ENCODE data around the gene HYLS1. TPM values are rescaled to one million over a fixed set of nuclear protein-coding genes. Genes with fewer than 3 reads are reported as not detected.

HYLS1 gene
- total and polyA plus RNA-seq, 10 of the 15 experiments (the other 5 are each of a cell fraction or from before 2014, with no cell fraction given), result 11.7 to 35.1 (median 17.6) TPM

DNA sequence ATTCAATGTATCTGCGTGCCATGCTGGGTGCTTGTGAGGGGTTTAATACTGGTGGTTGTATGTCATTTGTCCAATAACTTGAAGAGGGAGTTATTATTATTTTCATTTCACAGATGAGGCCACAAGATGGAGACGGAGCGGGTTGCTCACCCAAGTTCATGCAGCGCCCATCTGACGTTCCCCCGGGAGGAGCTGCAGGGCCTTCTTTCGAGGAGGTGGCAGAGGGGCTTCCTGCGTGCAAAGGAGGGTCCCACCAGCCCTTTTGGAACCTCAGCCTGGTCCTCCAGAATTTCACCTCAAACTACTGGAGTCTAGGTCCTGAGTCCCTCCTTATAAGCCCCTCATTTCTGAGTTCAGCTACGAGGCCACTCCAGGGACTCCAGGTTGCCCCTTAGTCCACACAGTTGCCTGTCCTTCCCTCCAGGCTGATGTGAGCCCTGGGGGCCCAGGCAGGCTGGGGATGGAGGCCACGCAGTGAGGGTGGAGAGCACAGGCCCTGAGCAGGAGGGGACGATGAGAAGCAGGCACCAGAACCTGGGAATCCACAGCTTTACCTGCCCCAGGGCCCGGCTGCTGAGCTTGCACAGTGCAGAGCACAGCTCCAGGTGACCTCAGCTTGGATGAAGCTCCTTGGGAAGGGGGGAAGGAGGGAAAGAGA is 55.4 kb downstream of the HYLS1 start:
- Histone ChIP-seq H4K20me1 (ENCODE audit: control insufficient read depth, insufficient read depth) (no peaks in the 10 kb centered on the region), H3K4me3 (no peak overlapping the region), H3K36me3 (ENCODE audit: control insufficient read depth in 2 of 2, insufficient read depth in 2 of 2, low read length in 1 of 2) (no peaks in the 10 kb centered on the region), H3K27me3 (replicated peaks in 1 of 2; ENCODE audit: control insufficient read depth in 2 of 2, insufficient read depth in 2 of 2, low read length in 1 of 2) (no peaks in the 10 kb centered on the region; a peak in 1 of 4 replicates), H3K4me2 (ENCODE audit: control insufficient read depth, insufficient read depth) (no peak overlapping the region), H3K9ac (ENCODE audit: control insufficient read depth, insufficient read depth, low read length) (no peak overlapping the region), H3K27ac (ENCODE audit: control insufficient read depth, insufficient read depth) (no peak overlapping the region), H3K9me3 (replicated peaks; ENCODE audit: control insufficient read depth, insufficient read depth, low read length) (no peaks in the 10 kb centered on the region), H3K79me2 (ENCODE audit: control insufficient read depth, insufficient read depth, low read length) (no peaks in the 10 kb centered on the region), H2AFZ (ENCODE audit: control insufficient read depth, low read depth, low read length) (no peak overlapping the region), H3K4me1 (ENCODE audit: control insufficient read depth, insufficient read depth, low read length) (no peaks in the 10 kb centered on the region)
- CTCF ChIA-PET, result interaction anchor here (0.5 to 12.1 kb wide), 25 partner anchors 8 to 426 kb away, joined by 3 to 220 read pairs (median 5); partner anchors contain the start of genes FAM118B and RPUSD4
- DNase-seq (ENCODE audit: low read depth, low spot score) (no peak), ATAC-seq (no peak), FAIRE-seq (no peak)
- 25% methylated on average over 12 of the region's 12 CpGs for WGBS (ENCODE audit: insufficient coverage, insufficient replicate concordance, low lambda C conversion rate, missing lambda C conversion rate)
- POLR2A ChIA-PET, result interaction anchor here (1.2 kb wide), 1 partner anchor 198 kb away, joined by 4 read pairs; no protein-coding TSS in a partner anchor
- TF ChIP-seq PAX8 (IDR thresholded peaks at IDR 0.05) (no peak), FOXM1 (IDR thresholded peaks at IDR 0.05; ENCODE audit: low read depth, low read length) (no peak), MYB (IDR thresholded peaks at IDR 0.05; ENCODE audit: borderline replicate concordance, low read depth, low read length) (no peak), NBN (IDR thresholded peaks at IDR 0.05) (no peak), CEBPZ (IDR thresholded peaks at IDR 0.05; ENCODE audit: low read depth, low read length) (no peak), GABPA (IDR thresholded peaks at IDR 0.05; ENCODE audit: low read depth) (no peak), RELA (IDR thresholded peaks at IDR 0.05; ENCODE audit: borderline replicate concordance, partially characterized antibody) (no peak), HDGF (IDR thresholded peaks at IDR 0.05) (no peak), JUND (IDR thresholded peaks at IDR 0.05; ENCODE audit: low read depth, low read length) (no peak), MEF2B (IDR thresholded peaks at IDR 0.05; ENCODE audit: partially characterized antibody, poor library complexity, severe bottlenecking) (no peak), RFX5 (IDR thresholded peaks at IDR 0.05; ENCODE audit: low read depth, low read length) (no peak), CREM (IDR thresholded peaks at IDR 0.05; ENCODE audit: low read depth) (no peak), NR2F1 (conservative IDR thresholded peaks at IDR 0.05) (no peak)
- TF ChIP-seq, protein P1, sequence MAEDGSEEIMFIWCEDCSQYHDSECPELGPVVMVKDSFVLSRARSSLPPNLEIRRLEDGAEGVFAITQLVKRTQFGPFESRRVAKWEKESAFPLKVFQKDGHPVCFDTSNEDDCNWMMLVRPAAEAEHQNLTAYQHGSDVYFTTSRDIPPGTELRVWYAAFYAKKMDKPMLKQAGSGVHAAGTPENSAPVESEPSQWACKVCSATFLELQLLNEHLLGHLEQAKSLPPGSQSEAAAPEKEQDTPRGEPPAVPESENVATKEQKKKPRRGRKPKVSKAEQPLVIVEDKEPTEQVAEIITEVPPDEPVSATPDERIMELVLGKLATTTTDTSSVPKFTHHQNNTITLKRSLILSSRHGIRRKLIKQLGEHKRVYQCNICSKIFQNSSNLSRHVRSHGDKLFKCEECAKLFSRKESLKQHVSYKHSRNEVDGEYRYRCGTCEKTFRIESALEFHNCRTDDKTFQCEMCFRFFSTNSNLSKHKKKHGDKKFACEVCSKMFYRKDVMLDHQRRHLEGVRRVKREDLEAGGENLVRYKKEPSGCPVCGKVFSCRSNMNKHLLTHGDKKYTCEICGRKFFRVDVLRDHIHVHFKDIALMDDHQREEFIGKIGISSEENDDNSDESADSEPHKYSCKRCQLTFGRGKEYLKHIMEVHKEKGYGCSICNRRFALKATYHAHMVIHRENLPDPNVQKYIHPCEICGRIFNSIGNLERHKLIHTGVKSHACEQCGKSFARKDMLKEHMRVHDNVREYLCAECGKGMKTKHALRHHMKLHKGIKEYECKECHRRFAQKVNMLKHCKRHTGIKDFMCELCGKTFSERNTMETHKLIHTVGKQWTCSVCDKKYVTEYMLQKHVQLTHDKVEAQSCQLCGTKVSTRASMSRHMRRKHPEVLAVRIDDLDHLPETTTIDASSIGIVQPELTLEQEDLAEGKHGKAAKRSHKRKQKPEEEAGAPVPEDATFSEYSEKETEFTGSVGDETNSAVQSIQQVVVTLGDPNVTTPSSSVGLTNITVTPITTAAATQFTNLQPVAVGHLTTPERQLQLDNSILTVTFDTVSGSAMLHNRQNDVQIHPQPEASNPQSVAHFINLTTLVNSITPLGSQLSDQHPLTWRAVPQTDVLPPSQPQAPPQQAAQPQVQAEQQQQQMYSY (CRISPR knock-in tag; IDR thresholded peaks at IDR 0.05), result no peak
- intact Hi-C loops (cut with micrococcal nuclease; ENCODE audit: unreplicated experiment) (loop anchor here (1.0 kb wide), 1 partner anchor 251 kb away; no protein-coding TSS in a partner anchor), in situ Hi-C loops (cut with MboI) (no loop called here)
- SMC1A ChIA-PET (ENCODE audit: uncharacterized antibody, unreplicated experiment), result interaction anchor here (0.5 to 6.2 kb wide), 17 partner anchors 11 to 303 kb away, joined by 3 to 45 read pairs (median 3); partner anchors contain the start of gene CDON
- RAD21 ChIA-PET (ENCODE audit: unreplicated experiment), result interaction anchor here (0.8 to 2.9 kb wide), 12 partner anchors 39 to 326 kb away, joined by 3 to 11 read pairs (median 4); partner anchors contain the start of gene SRPRA
- no TSS peak for BruUV-seq (replicated peaks)
